ENCODE measurements around the gene BAZ1A.

- no peak for TF ChIP-seq POLR2A (IDR thresholded peaks at IDR 0.05)
- TF ChIP-seq, protein P1, sequence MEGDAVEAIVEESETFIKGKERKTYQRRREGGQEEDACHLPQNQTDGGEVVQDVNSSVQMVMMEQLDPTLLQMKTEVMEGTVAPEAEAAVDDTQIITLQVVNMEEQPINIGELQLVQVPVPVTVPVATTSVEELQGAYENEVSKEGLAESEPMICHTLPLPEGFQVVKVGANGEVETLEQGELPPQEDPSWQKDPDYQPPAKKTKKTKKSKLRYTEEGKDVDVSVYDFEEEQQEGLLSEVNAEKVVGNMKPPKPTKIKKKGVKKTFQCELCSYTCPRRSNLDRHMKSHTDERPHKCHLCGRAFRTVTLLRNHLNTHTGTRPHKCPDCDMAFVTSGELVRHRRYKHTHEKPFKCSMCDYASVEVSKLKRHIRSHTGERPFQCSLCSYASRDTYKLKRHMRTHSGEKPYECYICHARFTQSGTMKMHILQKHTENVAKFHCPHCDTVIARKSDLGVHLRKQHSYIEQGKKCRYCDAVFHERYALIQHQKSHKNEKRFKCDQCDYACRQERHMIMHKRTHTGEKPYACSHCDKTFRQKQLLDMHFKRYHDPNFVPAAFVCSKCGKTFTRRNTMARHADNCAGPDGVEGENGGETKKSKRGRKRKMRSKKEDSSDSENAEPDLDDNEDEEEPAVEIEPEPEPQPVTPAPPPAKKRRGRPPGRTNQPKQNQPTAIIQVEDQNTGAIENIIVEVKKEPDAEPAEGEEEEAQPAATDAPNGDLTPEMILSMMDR (IDR thresholded peaks at IDR 0.05) = no peak
Observed at GRCh38 chr14:34883954-34884353, 8.8 kb upstream of the BAZ1A start.
